HT-29 (cell line): ENCODE results near the gene SPPL2B. TPM values are rescaled to one million over a fixed set of nuclear protein-coding genes. Genes with fewer than 3 reads are reported as not detected.

Experiments
- total RNA-seq: library from RNA; depleted of rRNA; stranded (reverse); fragments of >200 nt; shearing (Covaris generic); gene quantifications from 2 replicates; pipeline ENCODE4 v1.2.3, GENCODE V29; 2014; rRNA removed

SPPL2B gene
- total RNA-seq, 1 experiment from 2014 or later, result 121 TPM

Other genes with a start within 250 kb of the SPPL2B start
- gene MOB3A, start 232.4 kb upstream of the SPPL2B start, total RNA-seq, result 7.7 and 9.2 TPM in 2 replicates
- gene IZUMO4, start 231.8 kb upstream of the SPPL2B start, total RNA-seq, result 2.7 and 5.3 TPM in 2 replicates
- gene AP3D1, start 177.1 kb upstream of the SPPL2B start, total RNA-seq, result 143 and 145 TPM in 2 replicates
- gene DOT1L, start 164.8 kb upstream of the SPPL2B start, total RNA-seq, result 12.9 and 19.5 TPM in 2 replicates
- gene PLEKHJ1, start 92.4 kb upstream of the SPPL2B start, total RNA-seq, result 295 and 307 TPM in 2 replicates
- gene SF3A2, start 91.9 kb upstream of the SPPL2B start, total RNA-seq, result 80.5 and 102 TPM in 2 replicates
- 17.3 and 19.9 TPM in 2 replicates for gene AMH, start 79.4 kb upstream of the SPPL2B start, total RNA-seq
- 0.34 and 0.38 TPM in 2 replicates for gene JSRP1, start 72.3 kb upstream of the SPPL2B start, total RNA-seq
- not detected in 2 replicates for gene PEAK3, start 46.5 kb upstream of the SPPL2B start, total RNA-seq
- 0.20 TPM in 1 of 2 replicates, not detected in the other for gene LINGO3, start 20.5 kb upstream of the SPPL2B start, total RNA-seq
- 276 and 306 TPM in 2 replicates for gene LSM7, start 98 bp upstream of the SPPL2B start, total RNA-seq
- gene TMPRSS9, start 31.6 kb downstream of the SPPL2B start, total RNA-seq, result 0.31 TPM in 1 of 2 replicates, not detected in the other
- 154 and 163 TPM in 2 replicates for gene TIMM13, start 98.9 kb downstream of the SPPL2B start, total RNA-seq
- gene LMNB2, start 128.3 kb downstream of the SPPL2B start, total RNA-seq, result 210 and 212 TPM in 2 replicates
- gene GADD45B, start 147.4 kb downstream of the SPPL2B start, total RNA-seq, result 15.2 and 21.8 TPM in 2 replicates